Measurements from ENCODE around the gene SOX14. TPM values are rescaled to one million over a fixed set of nuclear protein-coding genes. Genes with fewer than 3 reads are reported as not detected.

The SOX14 gene
- total RNA-seq, 2 experiments from 2014 or later: not detected

- intact Hi-C loops (cut with micrococcal nuclease): no loop called here
- Mint-ChIP-seq H3K27me3 (ENCODE audit: low read depth) (peaks cover 86% of the 10 kb centered on the region), H3K4me1 (ENCODE audit: low read depth) (peaks cover 6% of the 10 kb centered on the region), H3K4me3 (no peak overlapping the region), H3K36me3 (ENCODE audit: low read depth) (no peaks in the 10 kb centered on the region), H3K27ac (no peak overlapping the region), H3K9me3 (no peaks in the 10 kb centered on the region)
- no peak for DNase-seq
- CTCF ChIA-PET: no interaction called here
Observed at GRCh38 chr3:137763594-137763938, 549 bp upstream of the SOX14 start.

GRCh38 chr3:137764563-137765309, 621 bp downstream of the SOX14 start:
- intact Hi-C loops (cut with micrococcal nuclease): no loop called here
- peaks cover 89% of the 10 kb centered on the region for H3K27me3 Mint-ChIP-seq (ENCODE audit: low read depth)
- peaks cover 7% of the 10 kb centered on the region for H3K4me1 Mint-ChIP-seq (ENCODE audit: low read depth)
- H3K27ac Mint-ChIP-seq: no peak overlapping the region
- CTCF ChIA-PET: no interaction called here
- no peak overlapping the region for H3K4me3 Mint-ChIP-seq
- H3K9me3 Mint-ChIP-seq: no peaks in the 10 kb centered on the region
- no peak for DNase-seq
- no peaks in the 10 kb centered on the region for H3K36me3 Mint-ChIP-seq (ENCODE audit: low read depth)

- no peak overlapping the region for H3K27ac Mint-ChIP-seq
Observed at GRCh38 chr3:137765310-137766033, 1.4 kb downstream of the SOX14 start.

GRCh38 chr3:137766041-137766875, 2.1 kb downstream of the SOX14 start:
- intact Hi-C loops (cut with micrococcal nuclease): no loop called here
- Mint-ChIP-seq H3K36me3 (ENCODE audit: low read depth) (no peaks in the 10 kb centered on the region), H3K4me1 (ENCODE audit: low read depth) (peaks cover 14% of the 10 kb centered on the region), H3K4me3 (no peak overlapping the region), H3K27ac (no peak overlapping the region), H3K9me3 (no peaks in the 10 kb centered on the region), H3K27me3 (ENCODE audit: low read depth) (peaks cover 90% of the 10 kb centered on the region)
- no peak for DNase-seq
- CTCF ChIA-PET: no interaction called here

More at GRCh38 chr3:137765310-137766033, 1.4 kb downstream of the SOX14 start:
- intact Hi-C loops (cut with micrococcal nuclease): no loop called here
- H3K36me3 Mint-ChIP-seq (ENCODE audit: low read depth): no peaks in the 10 kb centered on the region
- H3K4me1 Mint-ChIP-seq (ENCODE audit: low read depth): peaks cover 10% of the 10 kb centered on the region
- peaks cover 92% of the 10 kb centered on the region for H3K27me3 Mint-ChIP-seq (ENCODE audit: low read depth)
- CTCF ChIA-PET: no interaction called here
- no peak overlapping the region for H3K4me3 Mint-ChIP-seq
- no peaks in the 10 kb centered on the region for H3K9me3 Mint-ChIP-seq
- no peak for DNase-seq

- H3K36me3 Mint-ChIP-seq (ENCODE audit: low read depth): no peaks in the 10 kb centered on the region
- no peaks in the 10 kb centered on the region for H3K9me3 Mint-ChIP-seq
Observed at GRCh38 chr3:137766876-137767537, 2.9 kb downstream of the SOX14 start.

GRCh38 chr3:137767538-137768360, 3.6 kb downstream of the SOX14 start:
- H3K4me3 Mint-ChIP-seq: no peak overlapping the region
- no peaks in the 10 kb centered on the region for H3K9me3 Mint-ChIP-seq
- H3K4me1 Mint-ChIP-seq (ENCODE audit: low read depth): peaks cover 25% of the 10 kb centered on the region
- no peak overlapping the region for H3K27ac Mint-ChIP-seq
- CTCF ChIA-PET: interaction anchor here (0.7 kb wide), 1 partner anchor 736 kb away, joined by 3 read pairs; no protein-coding TSS in a partner anchor
- intact Hi-C loops (cut with micrococcal nuclease): no loop called here
- H3K36me3 Mint-ChIP-seq (ENCODE audit: low read depth): no peaks in the 10 kb centered on the region
- peaks cover 88% of the 10 kb centered on the region for H3K27me3 Mint-ChIP-seq (ENCODE audit: low read depth)
- DNase-seq: no peak

More at GRCh38 chr3:137766876-137767537, 2.9 kb downstream of the SOX14 start:
- no peak for DNase-seq
- peaks cover 90% of the 10 kb centered on the region for H3K27me3 Mint-ChIP-seq (ENCODE audit: low read depth)
- H3K4me3 Mint-ChIP-seq: no peak overlapping the region
- no peak overlapping the region for H3K27ac Mint-ChIP-seq
- H3K4me1 Mint-ChIP-seq (ENCODE audit: low read depth): peaks cover 22% of the 10 kb centered on the region
- CTCF ChIA-PET: interaction anchor here (0.7 kb wide), 1 partner anchor 735 kb away, joined by 3 read pairs; no protein-coding TSS in a partner anchor
- intact Hi-C loops (cut with micrococcal nuclease): no loop called here

GRCh38 chr3:137768361-137769321, 4.5 kb downstream of the SOX14 start:
- Mint-ChIP-seq H3K4me1 (ENCODE audit: low read depth) (peaks cover 25% of the 10 kb centered on the region), H3K27me3 (ENCODE audit: low read depth) (peaks cover 87% of the 10 kb centered on the region), H3K4me3 (no peak overlapping the region), H3K36me3 (ENCODE audit: low read depth) (no peaks in the 10 kb centered on the region), H3K27ac (no peak overlapping the region), H3K9me3 (no peaks in the 10 kb centered on the region)
- no peak for DNase-seq
- intact Hi-C loops (cut with micrococcal nuclease): no loop called here
- CTCF ChIA-PET: no interaction called here

GRCh38 chr3:137769322-137770065, 5.4 kb downstream of the SOX14 start:
- Mint-ChIP-seq H3K36me3 (ENCODE audit: low read depth) (no peaks in the 10 kb centered on the region), H3K4me3 (no peak overlapping the region), H3K27me3 (ENCODE audit: low read depth) (peaks cover 87% of the 10 kb centered on the region), H3K4me1 (ENCODE audit: low read depth) (peaks cover 21% of the 10 kb centered on the region), H3K27ac (no peak overlapping the region), H3K9me3 (no peaks in the 10 kb centered on the region)
- DNase-seq: no peak
- intact Hi-C loops (cut with micrococcal nuclease): loop anchor here (10.0 kb wide), 1 partner anchor 175 kb away; no protein-coding TSS in a partner anchor
- CTCF ChIA-PET: no interaction called here

- Mint-ChIP-seq H3K4me1 (ENCODE audit: low read depth) (peaks cover 21% of the 10 kb centered on the region), H3K4me3 (peak overlapping the region; percentile 27), H3K9me3 (no peaks in the 10 kb centered on the region), H3K27ac (no peak overlapping the region), H3K36me3 (ENCODE audit: low read depth) (no peaks in the 10 kb centered on the region), H3K27me3 (ENCODE audit: low read depth) (peaks cover 85% of the 10 kb centered on the region)
- intact Hi-C loops (cut with micrococcal nuclease): loop anchor here (10.0 kb wide), 1 partner anchor 175 kb away; no protein-coding TSS in a partner anchor
- CTCF ChIA-PET: no interaction called here
- no peak for DNase-seq
Observed at GRCh38 chr3:137770066-137770834, 6.1 kb downstream of the SOX14 start.

Measured in activated naive CD4-positive, alpha-beta T cell treated with anti-CD3 and anti-CD28 coated beads for 36 hours (primary cell).